Smooth muscle cell (in vitro differentiated cells): Measurements from ENCODE around the gene ARV1. TPM values are rescaled to one million over a fixed set of nuclear protein-coding genes. Genes with fewer than 3 reads are reported as not detected.

Experiments
- DNase-seq: peaks from one replicate; lab custom pipeline; 2025; ENCODE audit not compliant: unreplicated experiment; lab: John Stamatoyannopoulos, UW
- H2AFZ ChIP-seq: fragments of 200-600 bp; sonication (generic); 2 replicates; pipeline ENCODE4 v1.6.0; 2016; ENCODE audit warnings: antibody characterized with exemption, low read depth, mild to moderate bottlenecking
- H3F3A ChIP-seq: fragments of 200-600 bp; sonication (generic); 2 replicates; pipeline ENCODE4 v1.6.0; 2017; ENCODE audit warnings: antibody characterized with exemption, low read depth
- H3K27ac ChIP-seq: fragments of 200-600 bp; sonication (generic); 2 replicates; pipeline ENCODE4 v1.5.1; 2016; ENCODE audit warnings: low read depth, mild to moderate bottlenecking
- H3K27me3 ChIP-seq: fragments of 200-600 bp; sonication (generic); 2 replicates; pipeline ENCODE4 v1.6.1; 2016; ENCODE audit warnings: low read depth, mild to moderate bottlenecking
- H3K36me3 ChIP-seq: fragments of 200-600 bp; sonication (generic); 2 replicates; pipeline ENCODE4 v1.5.1; 2016; ENCODE audit warnings: low read depth
- H3K4me1 ChIP-seq: fragments of 200-600 bp; sonication (generic); 2 replicates; pipeline ENCODE4 v1.5.1; 2016; ENCODE audit warnings: low read depth
- H3K4me2 ChIP-seq: fragments of 200-600 bp; sonication (generic); 2 replicates; pipeline ENCODE4 v1.6.0; 2016; ENCODE audit warnings: mild to moderate bottlenecking
- H3K4me3 ChIP-seq: fragments of 200-600 bp; sonication (generic); 2 replicates; pipeline ENCODE4 v1.5.1; 2016; ENCODE audit warnings: mild to moderate bottlenecking
- H3K79me2 ChIP-seq: fragments of 200-600 bp; sonication (generic); 2 replicates; pipeline ENCODE4 v1.6.0; 2016; ENCODE audit warnings: low read depth, mild to moderate bottlenecking
- H3K9ac ChIP-seq: fragments of 200-600 bp; sonication (generic); 2 replicates; pipeline ENCODE4 v1.6.0; 2016; ENCODE audit warnings: low read depth
- H3K9me3 ChIP-seq: fragments of 200-600 bp; sonication (generic); replicated peaks from 2 replicates; pipeline ENCODE4 v1.5.1; 2016; ENCODE audit warnings: low read depth
- H4K20me1 ChIP-seq: fragments of 200-600 bp; sonication (generic); 2 replicates; pipeline ENCODE4 v1.6.0; 2016; ENCODE audit warnings: low read depth
- WGBS: methylation state at CpG from one replicate; pipeline ENCODE4 v1.1.7; 2016; ENCODE audit warnings: low lambda C conversion rate; 5-methylcytosine and 5-hydroxymethylcytosine counted together
- polyA plus RNA-seq: library from polyadenylated mRNA; unstranded; fragments of >200 nt; fragmentation: Nextera tagmentation; extraction: Ambion mirVana; gene quantifications from 2 replicates; pipeline ENCODE4 v1.2.1, GENCODE V29; 2016
- total RNA-seq: library from RNA; depleted of rRNA; stranded (reverse); fragments of >200 nt; gene quantifications from 2 replicates; pipeline ENCODE4 v1.2.3, GENCODE V29; 2014
- TF ChIP-seq, protein P1 (sequence below): fragments of 200-600 bp; sonication (generic); IDR thresholded peaks from 2 replicates; pipeline ENCODE4 v1.5.1; 2017; ENCODE audit warnings: borderline replicate concordance, mild to moderate bottlenecking, antibody characterized with exemption; ENCODE audit not compliant: insufficient read depth, poor library complexity, severe bottlenecking

ARV1 gene
- total and polyA plus RNA-seq, 2 experiments from 2014 or later = 7.4 to 12.5 TPM

DNA sequence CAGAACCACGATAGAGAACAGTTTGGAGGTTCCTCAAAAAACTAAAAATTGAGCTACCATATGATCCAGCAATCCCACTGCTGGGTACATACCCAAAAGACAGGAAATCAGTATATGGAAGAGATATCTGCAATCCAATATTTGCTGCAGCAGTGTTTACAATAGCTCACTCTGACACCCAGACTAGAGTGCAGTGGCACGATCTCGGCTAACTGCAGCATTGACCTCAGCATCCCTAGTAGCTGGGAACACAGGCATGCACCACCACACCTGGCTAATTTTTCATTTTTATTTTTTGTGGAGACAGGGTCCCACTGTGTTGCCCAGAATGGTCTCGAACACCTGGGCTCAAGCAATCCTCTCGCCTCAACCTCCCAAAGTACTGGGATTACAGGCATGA is 13.4 kb upstream of the ARV1 start:
- Histone ChIP-seq H3K4me3 (no peak overlapping the region), H3K9me3 (no peaks in the 10 kb centered on the region), H3K79me2 (no peaks in the 10 kb centered on the region), H3K36me3 (no peaks in the 10 kb centered on the region), H3K4me1 (no peaks in the 10 kb centered on the region), H2AFZ (no peak overlapping the region), H3K27ac (no peak overlapping the region), H3K9ac (no peak overlapping the region), H3K4me2 (no peak overlapping the region), H3K27me3 (peaks cover 5% of the 10 kb centered on the region), H4K20me1 (no peaks in the 10 kb centered on the region), H3F3A (no peaks in the 10 kb centered on the region)
- TF ChIP-seq, protein P1, sequence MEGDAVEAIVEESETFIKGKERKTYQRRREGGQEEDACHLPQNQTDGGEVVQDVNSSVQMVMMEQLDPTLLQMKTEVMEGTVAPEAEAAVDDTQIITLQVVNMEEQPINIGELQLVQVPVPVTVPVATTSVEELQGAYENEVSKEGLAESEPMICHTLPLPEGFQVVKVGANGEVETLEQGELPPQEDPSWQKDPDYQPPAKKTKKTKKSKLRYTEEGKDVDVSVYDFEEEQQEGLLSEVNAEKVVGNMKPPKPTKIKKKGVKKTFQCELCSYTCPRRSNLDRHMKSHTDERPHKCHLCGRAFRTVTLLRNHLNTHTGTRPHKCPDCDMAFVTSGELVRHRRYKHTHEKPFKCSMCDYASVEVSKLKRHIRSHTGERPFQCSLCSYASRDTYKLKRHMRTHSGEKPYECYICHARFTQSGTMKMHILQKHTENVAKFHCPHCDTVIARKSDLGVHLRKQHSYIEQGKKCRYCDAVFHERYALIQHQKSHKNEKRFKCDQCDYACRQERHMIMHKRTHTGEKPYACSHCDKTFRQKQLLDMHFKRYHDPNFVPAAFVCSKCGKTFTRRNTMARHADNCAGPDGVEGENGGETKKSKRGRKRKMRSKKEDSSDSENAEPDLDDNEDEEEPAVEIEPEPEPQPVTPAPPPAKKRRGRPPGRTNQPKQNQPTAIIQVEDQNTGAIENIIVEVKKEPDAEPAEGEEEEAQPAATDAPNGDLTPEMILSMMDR = no peak
- WGBS = 91% methylated on average over 5 of the region's 5 CpGs
- DNase-seq = no peak

DNA sequence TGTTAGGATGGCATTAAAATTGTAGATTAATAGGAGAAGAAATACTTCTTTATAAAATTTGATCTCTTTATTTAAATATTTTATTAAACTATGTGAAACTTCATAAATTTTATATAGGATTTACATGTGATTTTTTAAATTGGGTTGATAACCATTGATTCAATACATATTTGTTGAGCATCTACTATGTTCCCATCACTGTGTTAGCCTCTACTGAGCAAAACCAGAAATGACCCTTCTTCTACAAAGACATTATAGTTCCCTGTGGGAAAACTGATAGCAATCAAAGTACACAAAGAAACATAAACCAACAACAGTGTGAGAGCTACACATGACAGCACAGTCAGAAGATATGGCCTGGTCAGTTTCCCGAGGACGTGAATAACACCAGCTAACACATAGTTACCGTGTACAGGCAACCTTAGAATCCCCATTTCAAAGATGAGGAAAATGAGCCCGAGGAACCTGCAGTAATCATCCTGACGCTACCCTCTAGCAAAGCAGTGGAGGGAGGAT is 12.5 kb upstream of the ARV1 start:
- no peaks in the 10 kb centered on the region for H3K4me1 ChIP-seq
- no peak overlapping the region for H2AFZ ChIP-seq
- H3K79me2 ChIP-seq = no peaks in the 10 kb centered on the region
- no peaks in the 10 kb centered on the region for H4K20me1 ChIP-seq
- TF ChIP-seq, protein P1 = no peak
- H3K9ac ChIP-seq = no peak overlapping the region
- H3K27me3 ChIP-seq = peaks cover 5% of the 10 kb centered on the region
- 83% methylated on average over 5 of the region's 5 CpGs for WGBS
- no peaks in the 10 kb centered on the region for H3K36me3 ChIP-seq
- no peaks in the 10 kb centered on the region for H3K9me3 ChIP-seq
- no peak overlapping the region for H3K4me2 ChIP-seq
- no peak overlapping the region for H3K27ac ChIP-seq
- no peak overlapping the region for H3K4me3 ChIP-seq
- H3F3A ChIP-seq = no peaks in the 10 kb centered on the region
- DNase-seq = no peak

DNA sequence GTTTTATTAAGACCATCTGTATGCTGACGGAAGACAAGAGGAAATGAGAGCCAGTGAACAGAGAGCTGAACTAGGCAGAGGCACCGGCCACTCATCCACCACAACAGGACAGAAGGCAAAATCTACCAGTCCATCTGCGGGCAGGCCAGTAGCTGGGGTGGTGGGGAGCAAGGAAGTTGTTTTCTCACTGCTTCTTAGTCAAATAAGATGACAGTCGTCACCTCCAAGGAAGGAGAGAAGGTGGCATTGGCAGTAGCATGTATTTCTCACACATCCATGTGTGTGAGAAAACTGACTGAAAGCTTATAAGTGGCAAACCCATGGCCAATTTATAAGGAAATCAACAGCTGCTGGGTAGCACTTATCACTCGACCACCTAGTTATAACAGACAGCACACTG is 8.5 kb upstream of the ARV1 start:
- DNase-seq = no peak
- TF ChIP-seq, protein P1 = no peak
- Histone ChIP-seq H3K79me2 (no peaks in the 10 kb centered on the region), H3K27me3 (no peaks in the 10 kb centered on the region), H3K4me2 (no peak overlapping the region), H2AFZ (no peak overlapping the region), H3K27ac (no peak overlapping the region), H3K36me3 (no peaks in the 10 kb centered on the region), H3K4me1 (no peaks in the 10 kb centered on the region), H3K9ac (no peak overlapping the region), H3K9me3 (no peaks in the 10 kb centered on the region), H4K20me1 (no peaks in the 10 kb centered on the region), H3F3A (no peaks in the 10 kb centered on the region), H3K4me3 (no peak overlapping the region)
- WGBS = 85% methylated on average over 5 of the region's 5 CpGs

DNA sequence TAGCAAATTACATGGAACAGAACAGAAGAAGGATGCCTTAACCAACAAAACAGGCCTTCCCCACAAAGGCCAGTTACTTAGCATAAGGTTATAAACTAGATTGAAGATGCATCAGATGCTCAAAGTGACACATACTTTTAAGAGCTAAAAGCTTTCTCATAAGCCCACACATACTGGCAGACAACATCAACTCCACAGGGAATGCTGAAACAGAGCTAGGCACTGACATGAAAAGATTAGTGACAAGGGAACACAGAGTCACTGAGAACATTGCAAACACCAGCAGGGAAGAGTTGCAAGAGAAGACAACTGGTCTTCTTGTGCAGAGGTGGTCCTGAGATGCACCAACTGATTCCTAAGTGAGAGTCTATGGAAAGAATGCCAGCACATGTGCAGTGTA is 7.1 kb upstream of the ARV1 start:
- H3K4me2 ChIP-seq = no peak overlapping the region
- no peaks in the 10 kb centered on the region for H3F3A ChIP-seq
- TF ChIP-seq, protein P1 = no peak
- H3K79me2 ChIP-seq = no peaks in the 10 kb centered on the region
- no peaks in the 10 kb centered on the region for H3K27me3 ChIP-seq
- no peak overlapping the region for H3K27ac ChIP-seq
- H3K9me3 ChIP-seq = no peaks in the 10 kb centered on the region
- H4K20me1 ChIP-seq = no peaks in the 10 kb centered on the region
- H3K9ac ChIP-seq = no peak overlapping the region
- no peaks in the 10 kb centered on the region for H3K4me1 ChIP-seq
- no peak overlapping the region for H2AFZ ChIP-seq
- DNase-seq = no peak
- no peak overlapping the region for H3K4me3 ChIP-seq
- no peaks in the 10 kb centered on the region for H3K36me3 ChIP-seq
